ENCODE data around the gene RUSF1. TPM values are rescaled to one million over a fixed set of nuclear protein-coding genes. Genes with fewer than 3 reads are reported as not detected.

The RUSF1 gene
- total and polyA plus RNA-seq, 9 of the 15 experiments (the other 6 are each of a cell fraction or from before 2014, with no cell fraction given): 0.80 to 52.8 (median 27.6) TPM

- TF ChIP-seq GMEB1 (CRISPR knock-in tag; IDR thresholded peaks at IDR 0.05): peak; percentile 64; the same call in 1 of the 2 replicates
- TF ChIP-seq ZNF133 (CRISPR knock-in tag; IDR thresholded peaks at IDR 0.05): 0 out of 2 replicates have a peak, but pooled peaks have one; percentile 51
- TF ChIP-seq ZNF76 (CRISPR knock-in tag; IDR thresholded peaks at IDR 0.05; ENCODE audit: borderline replicate concordance): peak; percentile 69; the same call in 1 of the 2 replicates
- 0 out of 2 replicates have a peak, but pooled peaks have one; percentile 15 for TF ChIP-seq ZNF311 (CRISPR knock-in tag; IDR thresholded peaks at IDR 0.05)
- TF ChIP-seq BDP1 (IDR thresholded peaks at IDR 0.05; ENCODE audit: insufficient read depth, insufficient read length): no peak
- TF ChIP-seq CEBPB (tag; IDR thresholded peaks at IDR 0.05): peak; percentile 60
- no peak for TF ChIP-seq ZNF766 (CRISPR knock-in tag; conservative IDR thresholded peaks at IDR 0.05)
- peak; percentile 97 for TF ChIP-seq ELF4 (CRISPR knock-in tag; IDR thresholded peaks at IDR 0.05)
- TF ChIP-seq, protein P1, sequence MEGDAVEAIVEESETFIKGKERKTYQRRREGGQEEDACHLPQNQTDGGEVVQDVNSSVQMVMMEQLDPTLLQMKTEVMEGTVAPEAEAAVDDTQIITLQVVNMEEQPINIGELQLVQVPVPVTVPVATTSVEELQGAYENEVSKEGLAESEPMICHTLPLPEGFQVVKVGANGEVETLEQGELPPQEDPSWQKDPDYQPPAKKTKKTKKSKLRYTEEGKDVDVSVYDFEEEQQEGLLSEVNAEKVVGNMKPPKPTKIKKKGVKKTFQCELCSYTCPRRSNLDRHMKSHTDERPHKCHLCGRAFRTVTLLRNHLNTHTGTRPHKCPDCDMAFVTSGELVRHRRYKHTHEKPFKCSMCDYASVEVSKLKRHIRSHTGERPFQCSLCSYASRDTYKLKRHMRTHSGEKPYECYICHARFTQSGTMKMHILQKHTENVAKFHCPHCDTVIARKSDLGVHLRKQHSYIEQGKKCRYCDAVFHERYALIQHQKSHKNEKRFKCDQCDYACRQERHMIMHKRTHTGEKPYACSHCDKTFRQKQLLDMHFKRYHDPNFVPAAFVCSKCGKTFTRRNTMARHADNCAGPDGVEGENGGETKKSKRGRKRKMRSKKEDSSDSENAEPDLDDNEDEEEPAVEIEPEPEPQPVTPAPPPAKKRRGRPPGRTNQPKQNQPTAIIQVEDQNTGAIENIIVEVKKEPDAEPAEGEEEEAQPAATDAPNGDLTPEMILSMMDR (IDR thresholded peaks at IDR 0.05 in 2 of 3, conservative IDR thresholded peaks at IDR 0.05 in 1 of 3; ENCODE audit: insufficient read depth in 2 of 3, low read depth in 1 of 3, low read length in 3 of 3): peak; percentile 71 to 80 (median 79)
- peak; percentile 100 for TF ChIP-seq ELF1 (tag; IDR thresholded peaks at IDR 0.05)
- TF ChIP-seq ZSCAN29 (IDR thresholded peaks at IDR 0.05): peak; percentile 62
- peak; percentile 75; the same call in 1 of the 2 replicates for TF ChIP-seq KAT7 (CRISPR knock-in tag; IDR thresholded peaks at IDR 0.05; ENCODE audit: borderline replicate concordance)
- TF ChIP-seq GTF2F1 (IDR thresholded peaks at IDR 0.05; ENCODE audit: low read depth, low read length): peak; percentile 66; the same call in 1 of the 2 replicates
- TF ChIP-seq GATAD2B (IDR thresholded peaks at IDR 0.05; ENCODE audit: borderline replicate concordance): peak; percentile 54; the same call in 1 of the 2 replicates
- peak; percentile 88 for TF ChIP-seq KDM2B (CRISPR knock-in tag; IDR thresholded peaks at IDR 0.05)
- TF ChIP-seq ETS2 (tag; IDR thresholded peaks at IDR 0.05; ENCODE audit: borderline replicate concordance, poor library complexity, severe bottlenecking): no peak
- no peak for TF ChIP-seq PATZ1 (CRISPR knock-in tag; IDR thresholded peaks at IDR 0.05; ENCODE audit: borderline replicate concordance)
- TF ChIP-seq, protein P2, sequence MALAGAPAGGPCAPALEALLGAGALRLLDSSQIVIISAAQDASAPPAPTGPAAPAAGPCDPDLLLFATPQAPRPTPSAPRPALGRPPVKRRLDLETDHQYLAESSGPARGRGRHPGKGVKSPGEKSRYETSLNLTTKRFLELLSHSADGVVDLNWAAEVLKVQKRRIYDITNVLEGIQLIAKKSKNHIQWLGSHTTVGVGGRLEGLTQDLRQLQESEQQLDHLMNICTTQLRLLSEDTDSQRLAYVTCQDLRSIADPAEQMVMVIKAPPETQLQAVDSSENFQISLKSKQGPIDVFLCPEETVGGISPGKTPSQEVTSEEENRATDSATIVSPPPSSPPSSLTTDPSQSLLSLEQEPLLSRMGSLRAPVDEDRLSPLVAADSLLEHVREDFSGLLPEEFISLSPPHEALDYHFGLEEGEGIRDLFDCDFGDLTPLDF (CRISPR knock-in tag; IDR thresholded peaks at IDR 0.05): peak; percentile 85
- TF ChIP-seq SPI1 (IDR thresholded peaks at IDR 0.05; ENCODE audit: borderline replicate concordance, low read depth, low read length): peak; percentile 89
Measured at GRCh38 chr16:31458844-31459686, 49.1 kb downstream of the RUSF1 start, which contains the start of gene ARMC5 (continued).

Measured in K562 (cell line).